ENCODE results near the gene NDFIP1. TPM values are rescaled to one million over a fixed set of nuclear protein-coding genes. Genes with fewer than 3 reads are reported as not detected.

The NDFIP1 gene
- total RNA-seq, 5 donors from 2014 or later (not counting 1 experiment from before 2014, with no cell fraction given) = 76.3 to 194 (median 90.8) TPM

DNA sequence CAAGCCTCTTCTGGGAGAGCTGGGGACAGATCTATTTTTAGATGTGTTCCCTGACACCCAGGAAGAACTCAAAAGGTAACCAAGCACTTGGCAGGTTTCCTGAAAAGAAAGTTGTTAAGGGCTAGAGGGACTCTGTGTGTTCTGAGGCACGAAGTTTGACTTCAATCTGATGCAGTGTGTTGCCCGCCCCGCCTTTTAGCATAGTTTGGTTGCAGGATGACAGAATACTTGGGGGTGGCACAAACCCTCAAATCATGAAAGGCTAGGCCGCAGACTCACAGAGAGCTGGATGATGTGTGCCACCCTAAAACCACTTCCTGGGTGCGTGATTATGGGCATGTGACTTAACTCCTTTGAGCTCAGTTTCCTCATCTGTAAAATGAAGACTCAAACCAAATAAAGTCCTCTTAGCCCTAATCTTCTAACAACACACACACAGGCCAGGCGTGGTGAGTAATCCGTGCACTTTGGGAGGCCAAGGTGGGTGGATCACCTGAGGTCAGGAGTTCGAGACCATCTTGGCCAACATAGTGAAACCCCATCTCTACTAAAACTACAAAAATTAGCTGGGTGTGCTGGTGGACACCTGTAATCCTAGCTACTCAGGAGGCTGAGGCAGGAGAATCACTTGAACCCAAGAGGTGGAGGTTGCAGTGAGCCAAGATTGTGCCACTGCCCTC, 12.8 kb upstream of the NDFIP1 start:
- H3K4me3 ChIP-seq (ENCODE audit: control insufficient read depth in 1 of 2, extremely low read depth in 1 of 2, low read length in 1 of 2) = peak overlapping the region in 1 of 2 donors; percentile 4
- H3K27me3 Mint-ChIP-seq = no peaks in the 10 kb centered on the region

DNA sequence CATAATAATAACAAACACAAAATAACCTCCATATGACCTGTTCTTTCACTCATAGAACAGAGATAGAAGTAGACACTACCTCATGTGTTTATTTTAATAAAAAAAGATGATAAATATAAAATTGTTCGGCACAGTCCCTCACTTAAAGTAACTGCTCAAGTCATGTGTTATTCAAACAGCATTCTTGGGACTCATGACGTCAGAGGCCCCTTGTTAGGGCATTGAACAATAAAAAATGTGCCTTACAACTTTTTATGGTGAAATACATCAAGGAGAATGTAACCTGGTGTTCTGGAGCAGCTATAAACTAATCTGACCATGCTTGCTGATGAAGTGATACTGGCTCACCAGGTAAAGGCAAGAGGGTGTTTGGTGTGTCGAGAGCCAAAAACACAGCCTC, 12.2 kb upstream of the NDFIP1 start:
- DNase-seq = peak in 20 of 35 experiments; percentile 12 to 65 (median 33)
- H3K4me3 Mint-ChIP-seq = no peak overlapping the region
- CTCF ChIA-PET = interaction anchor here in 1 of 2 donors (0.5 to 2.1 kb wide), 8 partner anchors 8 to 489 kb away, joined by 3 to 29 read pairs (median 4); partner anchors contain the start of gene NDFIP1
- no peaks in the 10 kb centered on the region for H3K36me3 Mint-ChIP-seq
- 68% methylated on average over 2 of the region's 3 CpGs for WGBS (ENCODE audit: insufficient coverage)
- peak in 1 of 4 experiments; percentile 10 for ATAC-seq (replicated peaks in 1 of 4)
- Histone ChIP-seq H3K36me3 (ENCODE audit: control insufficient read depth in 2 of 2, extremely low read depth in 1 of 2, insufficient read depth in 1 of 2, low read length in 1 of 2) (no peaks in the 10 kb centered on the region), H3K9me3 (no peaks in the 10 kb centered on the region), H3K4me3 (ENCODE audit: control insufficient read depth in 1 of 2, extremely low read depth in 1 of 2, low read length in 1 of 2) (no peak overlapping the region), H3K4me1 (ENCODE audit: control insufficient read depth in 1 of 2, extremely low read depth in 1 of 2, insufficient read depth in 2 of 2, low read length in 2 of 2) (peaks cover 37 to 47% of the 10 kb centered on the region in 2 experiments), H3K27me3 (replicated peaks in 1 of 2; ENCODE audit: control insufficient read depth in 2 of 2, extremely low read depth in 1 of 2, insufficient read depth in 2 of 2, low read length in 1 of 2) (no peaks in the 10 kb centered on the region), H3K27ac (ENCODE audit: low read length) (peak overlapping the region; percentile 89)
- peak overlapping the region; percentile 89 to 90 for H3K27ac Mint-ChIP-seq
- POLR2A ChIA-PET = interaction anchor here (0.6 to 2.3 kb wide), 10 partner anchors 8 to 907 kb away, joined by 3 to 49 read pairs (median 3); partner anchors contain the start of gene NDFIP1 (in 1 of the 2)
- peaks cover 55 to 62% (median 60%) of the 10 kb centered on the region in 3 donors for H3K4me1 Mint-ChIP-seq
- H3K9me3 Mint-ChIP-seq = no peaks in the 10 kb centered on the region
- H3K27me3 Mint-ChIP-seq = no peaks in the 10 kb centered on the region

More for the DNA sequence above, 12.8 kb upstream of the NDFIP1 start:
- Histone ChIP-seq H3K27me3 (replicated peaks in 1 of 2; ENCODE audit: control insufficient read depth in 2 of 2, extremely low read depth in 1 of 2, insufficient read depth in 2 of 2, low read length in 1 of 2) (no peaks in the 10 kb centered on the region), H3K9me3 (no peaks in the 10 kb centered on the region), H3K27ac (ENCODE audit: low read length) (peak overlapping the region; percentile 89), H3K36me3 (ENCODE audit: control insufficient read depth in 2 of 2, extremely low read depth in 1 of 2, insufficient read depth in 1 of 2, low read length in 1 of 2) (no peaks in the 10 kb centered on the region), H3K4me1 (ENCODE audit: control insufficient read depth in 1 of 2, extremely low read depth in 1 of 2, insufficient read depth in 2 of 2, low read length in 2 of 2) (peaks cover 38 to 47% of the 10 kb centered on the region in 2 experiments)
- ChIA-PET POLR2A (interaction anchor here (0.6 to 2.3 kb wide), 11 partner anchors 8 to 907 kb away, joined by 3 to 49 read pairs (median 3); partner anchors contain the start of gene NDFIP1 (in 1 of the 2)), CTCF (interaction anchor here in 1 of 2 donors (0.5 to 2.1 kb wide), 8 partner anchors 8 to 489 kb away, joined by 3 to 29 read pairs (median 4); partner anchors contain the start of gene NDFIP1)
- peak; percentile 54 to 94 (median 85) for DNase-seq
- Mint-ChIP-seq H3K4me1 (peaks cover 49 to 59% (median 56%) of the 10 kb centered on the region in 3 donors), H3K36me3 (no peaks in the 10 kb centered on the region), H3K4me3 (peak overlapping the region; percentile 10 to 70 (median 43)), H3K27ac (peak overlapping the region; percentile 90 to 94), H3K9me3 (no peaks in the 10 kb centered on the region)
- ATAC-seq (replicated peaks in 1 of 4) = peak; percentile 92 to 98 (median 97)
- WGBS (ENCODE audit: insufficient coverage) = 0% methylated on average over 2 of the region's 8 CpGs

DNA sequence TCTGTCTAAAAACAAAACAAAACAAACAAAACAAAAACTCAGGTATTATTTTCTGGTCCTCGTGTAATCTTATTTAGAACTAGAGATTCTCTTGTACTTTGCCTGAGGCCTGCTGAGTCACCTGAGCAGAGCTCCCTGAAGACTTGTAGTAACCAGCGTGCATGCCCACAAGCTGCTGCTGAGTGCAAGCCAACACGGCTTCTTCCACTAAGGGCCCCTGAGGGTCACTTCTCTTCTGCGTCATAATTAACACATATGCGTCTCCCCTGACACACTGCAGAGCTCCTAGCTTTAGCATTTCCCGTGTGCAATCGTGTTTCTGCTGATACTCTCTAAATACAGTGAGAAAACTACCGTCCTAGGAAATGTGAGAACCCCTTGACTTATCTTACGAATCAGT, 10.9 kb upstream of the NDFIP1 start:
- peak in 18 of 35 experiments; percentile 6 to 66 (median 26) for DNase-seq
- no peaks in the 10 kb centered on the region for H3K9me3 Mint-ChIP-seq
- no peaks in the 10 kb centered on the region for H3K27me3 Mint-ChIP-seq
- CTCF ChIA-PET = interaction anchor here (0.5 to 1.3 kb wide), 5 partner anchors 11 to 507 kb away, joined by 3 to 8 read pairs (median 4); partner anchors contain the start of gene RNF14 (in 1 of the 2)
- Histone ChIP-seq H3K27ac (ENCODE audit: low read length) (peak overlapping the region; percentile 39), H3K36me3 (ENCODE audit: control insufficient read depth in 2 of 2, extremely low read depth in 1 of 2, insufficient read depth in 1 of 2, low read length in 1 of 2) (no peaks in the 10 kb centered on the region), H3K27me3 (replicated peaks in 1 of 2; ENCODE audit: control insufficient read depth in 2 of 2, extremely low read depth in 1 of 2, insufficient read depth in 2 of 2, low read length in 1 of 2) (no peaks in the 10 kb centered on the region), H3K4me3 (ENCODE audit: control insufficient read depth in 1 of 2, extremely low read depth in 1 of 2, low read length in 1 of 2) (no peak overlapping the region), H3K4me1 (ENCODE audit: control insufficient read depth in 1 of 2, extremely low read depth in 1 of 2, insufficient read depth in 2 of 2, low read length in 2 of 2) (peaks cover 35 to 47% of the 10 kb centered on the region in 2 experiments), H3K9me3 (no peaks in the 10 kb centered on the region)
- H3K36me3 Mint-ChIP-seq = no peaks in the 10 kb centered on the region
- H3K4me1 Mint-ChIP-seq = peaks cover 58 to 63% (median 59%) of the 10 kb centered on the region in 3 donors
- H3K27ac Mint-ChIP-seq = peak overlapping the region; percentile 89 to 90
- 63% methylated on average over 5 of the region's 9 CpGs for WGBS (ENCODE audit: insufficient coverage)
- POLR2A ChIA-PET = interaction anchor here (0.8 to 1.1 kb wide), 3 partner anchors 12 to 32 kb away, joined by 3 to 6 read pairs (median 3); no protein-coding TSS in a partner anchor
- H3K4me3 Mint-ChIP-seq = peak overlapping the region in 1 of 3 donors; percentile 15
- ATAC-seq (replicated peaks in 1 of 4) = peak in 1 of 4 experiments; percentile 25

DNA sequence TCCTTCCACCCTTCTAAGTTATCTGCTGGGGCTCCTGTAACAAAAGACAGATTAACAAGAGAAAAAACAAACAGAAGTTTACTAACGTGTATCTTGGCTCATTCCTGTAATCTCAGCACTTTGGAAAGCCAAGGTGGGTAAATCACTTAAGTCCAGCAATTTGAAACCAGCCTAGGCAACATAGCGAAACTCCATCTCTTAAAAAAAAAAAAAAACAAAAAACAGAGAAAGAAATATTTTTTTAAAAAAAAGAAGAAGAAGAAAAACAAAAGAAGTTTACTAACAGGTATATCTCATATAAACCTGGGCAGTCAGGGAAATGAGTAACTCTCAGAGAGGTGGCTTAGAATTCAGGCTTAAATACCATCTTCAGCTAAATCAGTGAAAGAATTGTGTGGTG, 10.3 kb upstream of the NDFIP1 start:
- CTCF ChIA-PET = interaction anchor here (0.5 to 1.3 kb wide), 8 partner anchors 11 to 508 kb away, joined by 3 to 8 read pairs (median 5); partner anchors contain the start of gene RNF14 (in 1 of the 2)
- Mint-ChIP-seq H3K27me3 (no peaks in the 10 kb centered on the region), H3K27ac (peak overlapping the region; percentile 89 to 90), H3K4me3 (peak overlapping the region in 1 of 3 donors; percentile 15), H3K36me3 (no peaks in the 10 kb centered on the region), H3K9me3 (no peaks in the 10 kb centered on the region), H3K4me1 (peaks cover 60 to 67% (median 64%) of the 10 kb centered on the region in 3 donors)
- ATAC-seq (replicated peaks in 1 of 4) (no peak), DNase-seq (no peak)
- H3K27ac ChIP-seq (ENCODE audit: low read length) = peak overlapping the region; percentile 39
- WGBS (ENCODE audit: insufficient coverage) = no CpG with 5 or more reads among the region's 2 CpGs
- no peaks in the 10 kb centered on the region for H3K27me3 ChIP-seq (replicated peaks in 1 of 2; ENCODE audit: control insufficient read depth in 2 of 2, extremely low read depth in 1 of 2, insufficient read depth in 2 of 2, low read length in 1 of 2)
- H3K4me1 ChIP-seq (ENCODE audit: control insufficient read depth in 1 of 2, extremely low read depth in 1 of 2, insufficient read depth in 2 of 2, low read length in 2 of 2) = peaks cover 35 to 48% of the 10 kb centered on the region in 2 experiments
- POLR2A ChIA-PET = interaction anchor here (0.8 to 1.1 kb wide), 3 partner anchors 11 to 31 kb away, joined by 3 to 6 read pairs (median 3); no protein-coding TSS in a partner anchor
- no peaks in the 10 kb centered on the region for H3K9me3 ChIP-seq
- no peak overlapping the region for H3K4me3 ChIP-seq (ENCODE audit: control insufficient read depth in 1 of 2, extremely low read depth in 1 of 2, low read length in 1 of 2)
- H3K36me3 ChIP-seq (ENCODE audit: control insufficient read depth in 2 of 2, extremely low read depth in 1 of 2, insufficient read depth in 1 of 2, low read length in 1 of 2) = no peaks in the 10 kb centered on the region

DNA sequence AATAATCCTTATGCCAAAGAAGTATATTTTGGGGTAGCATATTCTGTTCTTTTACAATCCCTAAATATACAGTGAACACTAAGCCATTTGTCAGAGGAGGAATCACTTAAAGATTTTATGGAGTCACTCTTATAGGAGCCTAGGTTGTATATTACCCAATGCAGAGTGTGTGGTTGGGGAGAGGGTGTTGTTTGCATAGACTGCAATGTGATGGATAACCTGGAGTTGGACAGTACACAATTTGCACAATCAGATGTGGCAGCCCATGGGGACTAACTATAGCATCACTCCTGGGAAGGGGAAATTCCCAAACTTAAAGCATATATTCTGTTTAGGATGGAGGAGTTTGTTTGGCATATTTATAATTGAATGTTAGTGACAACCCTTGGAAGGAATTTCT, 9.6 kb upstream of the NDFIP1 start:
- H3K4me3 ChIP-seq (ENCODE audit: control insufficient read depth in 1 of 2, extremely low read depth in 1 of 2, low read length in 1 of 2) = no peak overlapping the region
- no peak for ATAC-seq (replicated peaks in 1 of 4)
- no peak overlapping the region for H3K27ac ChIP-seq (ENCODE audit: low read length)
- H3K36me3 Mint-ChIP-seq = no peaks in the 10 kb centered on the region
- peak overlapping the region; percentile 32 to 89 for H3K27ac Mint-ChIP-seq
- H3K9me3 ChIP-seq = no peaks in the 10 kb centered on the region
- no peaks in the 10 kb centered on the region for H3K27me3 Mint-ChIP-seq
- no peak for DNase-seq
- H3K4me3 Mint-ChIP-seq = no peak overlapping the region
- POLR2A ChIA-PET = interaction anchor here in 1 of 2 donors (0.8 kb wide), 1 partner anchor 12 kb away, joined by 3 read pairs; no protein-coding TSS in a partner anchor
- CTCF ChIA-PET = interaction anchor here in 1 of 2 donors (0.7 kb wide), 4 partner anchors 27 to 114 kb away, joined by 3 to 5 read pairs (median 5); no protein-coding TSS in a partner anchor
- peaks cover 57 to 66% (median 64%) of the 10 kb centered on the region in 3 donors for H3K4me1 Mint-ChIP-seq
- H3K9me3 Mint-ChIP-seq = no peaks in the 10 kb centered on the region
- H3K4me1 ChIP-seq (ENCODE audit: control insufficient read depth in 1 of 2, extremely low read depth in 1 of 2, insufficient read depth in 2 of 2, low read length in 2 of 2) = peaks cover 35 to 49% of the 10 kb centered on the region in 2 experiments
- no peaks in the 10 kb centered on the region for H3K36me3 ChIP-seq (ENCODE audit: control insufficient read depth in 2 of 2, extremely low read depth in 1 of 2, insufficient read depth in 1 of 2, low read length in 1 of 2)
- H3K27me3 ChIP-seq (replicated peaks in 1 of 2; ENCODE audit: control insufficient read depth in 2 of 2, extremely low read depth in 1 of 2, insufficient read depth in 2 of 2, low read length in 1 of 2) = no peaks in the 10 kb centered on the region

DNA sequence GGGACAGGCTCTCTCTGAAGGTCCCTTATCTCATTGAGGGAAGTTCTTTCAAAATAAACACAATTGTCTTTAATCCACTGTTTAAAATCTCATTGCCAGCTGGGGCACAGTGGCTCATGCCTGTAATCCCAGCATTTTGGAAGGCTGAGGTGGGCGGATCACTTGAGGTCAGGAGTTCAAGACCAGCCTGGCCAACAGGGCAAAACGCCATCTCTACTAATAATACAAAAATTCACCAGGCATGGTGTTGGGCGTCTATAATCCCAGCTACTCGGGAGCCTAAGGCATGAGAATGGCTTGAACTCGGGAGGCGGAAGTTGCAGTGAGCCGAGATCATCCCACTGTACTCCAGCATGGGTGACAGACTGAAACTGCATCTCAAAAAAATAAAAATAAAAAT, 8.3 kb upstream of the NDFIP1 start:
- no peaks in the 10 kb centered on the region for H3K9me3 ChIP-seq
- no peaks in the 10 kb centered on the region for H3K9me3 Mint-ChIP-seq
- H3K4me1 ChIP-seq (ENCODE audit: control insufficient read depth in 1 of 2, extremely low read depth in 1 of 2, insufficient read depth in 2 of 2, low read length in 2 of 2) = peaks cover 29 to 49% of the 10 kb centered on the region in 2 experiments
- DNase-seq (no peak), ATAC-seq (replicated peaks in 1 of 4) (no peak)
- H3K27me3 Mint-ChIP-seq = no peaks in the 10 kb centered on the region
- no peaks in the 10 kb centered on the region for H3K36me3 ChIP-seq (ENCODE audit: control insufficient read depth in 2 of 2, extremely low read depth in 1 of 2, insufficient read depth in 1 of 2, low read length in 1 of 2)
- WGBS (ENCODE audit: insufficient coverage) = 100% methylated on average over 1 of the region's 7 CpGs
- no peak overlapping the region for H3K27ac ChIP-seq (ENCODE audit: low read length)
- H3K27ac Mint-ChIP-seq = peak overlapping the region; percentile 37 to 56
- ChIA-PET POLR2A (interaction anchor here in 1 of 2 donors (0.6 kb wide), 2 partner anchors 35 to 81 kb away, joined by 3 read pairs; no protein-coding TSS in a partner anchor), CTCF (interaction anchor here in 1 of 2 donors (0.8 kb wide), 1 partner anchor 8 kb away, joined by 5 read pairs; the partner anchor contains the start of gene NDFIP1)
- H3K4me3 Mint-ChIP-seq = no peak overlapping the region
- H3K4me1 Mint-ChIP-seq = peaks cover 53 to 65% (median 64%) of the 10 kb centered on the region in 3 donors
- no peaks in the 10 kb centered on the region for H3K27me3 ChIP-seq (replicated peaks in 1 of 2; ENCODE audit: control insufficient read depth in 2 of 2, extremely low read depth in 1 of 2, insufficient read depth in 2 of 2, low read length in 1 of 2)
- H3K36me3 Mint-ChIP-seq = no peaks in the 10 kb centered on the region
- H3K4me3 ChIP-seq (ENCODE audit: control insufficient read depth in 1 of 2, extremely low read depth in 1 of 2, low read length in 1 of 2) = no peak overlapping the region
